Activated T-cell treated with anti-CD3 and anti-CD28 coated beads, Interleukin-2, amount 50 U/mL, for 48 hours (primary cell): Measurements from ENCODE around the gene CHPT1.
"Not testable (repeated sequence)": the region's sequence is repeated elsewhere in the genome, so short reads cannot be mapped to it uniquely, and the experiment has no call there.

Source experiments
- DNase-seq, 2 experiments: peaks; one replicate each; pipeline ENCODE4 v3.0.0-alpha.2; 2020

Gene CHPT1

DNA sequence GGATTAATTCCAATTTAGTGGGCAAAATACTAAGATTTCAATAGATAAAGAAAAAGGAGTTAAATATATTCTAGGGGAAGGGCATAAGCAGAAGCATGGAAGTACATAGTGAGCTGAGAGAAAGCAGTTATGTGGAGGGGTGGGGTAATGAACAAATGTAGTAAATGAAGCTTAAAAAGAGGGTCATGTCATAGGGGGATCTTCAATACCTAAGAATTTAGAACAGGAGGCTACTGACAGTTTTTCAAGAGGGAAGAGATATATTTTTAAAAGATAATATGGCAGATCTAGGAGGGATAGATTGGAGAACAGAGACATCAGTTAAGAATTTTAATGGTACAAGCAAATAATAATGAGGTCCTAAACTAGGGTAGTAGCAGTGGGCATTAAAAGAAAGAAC, 32.4 kb downstream of the CHPT1 start:
- DNase-seq = no peak

GRCh38 chr12:101732318-101732717, 34.9 kb downstream of the CHPT1 start:
- no peak for DNase-seq

- DNase-seq = no peak
Measured at GRCh38 chr12:101733166-101733565, 35.7 kb downstream of the CHPT1 start.

- DNase-seq = not testable (repeated sequence)
Measured at GRCh38 chr12:101734482-101734881, 37.0 kb downstream of the CHPT1 start.

DNA sequence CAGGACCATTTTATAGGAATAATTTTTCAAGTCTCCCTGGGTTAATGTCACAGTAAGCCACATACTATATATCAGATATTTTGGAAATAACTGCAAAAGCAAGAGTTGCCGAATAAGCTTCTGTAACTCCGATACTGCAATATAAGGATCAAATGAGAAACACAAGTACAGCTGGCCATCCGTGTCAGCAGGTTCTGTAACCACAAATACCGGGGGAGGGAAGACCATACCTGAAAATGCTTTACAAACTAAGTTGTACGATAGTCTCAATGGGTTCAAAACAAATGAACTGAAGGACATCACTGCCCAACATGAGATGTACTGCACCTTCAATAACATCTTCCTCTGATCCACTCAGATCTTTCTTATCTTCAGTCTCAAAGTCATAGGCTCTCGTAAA, 40.0 kb downstream of the CHPT1 start:
- no peak for DNase-seq

- no peak for DNase-seq
Measured at GRCh38 chr12:101738920-101739665, 41.7 kb downstream of the CHPT1 start, which contains the start of gene SYCP3. SYCP3 (minus strand) TSS chr12:101739462; CDS start chr12:101737935, 1,527 bp downstream.

DNA sequence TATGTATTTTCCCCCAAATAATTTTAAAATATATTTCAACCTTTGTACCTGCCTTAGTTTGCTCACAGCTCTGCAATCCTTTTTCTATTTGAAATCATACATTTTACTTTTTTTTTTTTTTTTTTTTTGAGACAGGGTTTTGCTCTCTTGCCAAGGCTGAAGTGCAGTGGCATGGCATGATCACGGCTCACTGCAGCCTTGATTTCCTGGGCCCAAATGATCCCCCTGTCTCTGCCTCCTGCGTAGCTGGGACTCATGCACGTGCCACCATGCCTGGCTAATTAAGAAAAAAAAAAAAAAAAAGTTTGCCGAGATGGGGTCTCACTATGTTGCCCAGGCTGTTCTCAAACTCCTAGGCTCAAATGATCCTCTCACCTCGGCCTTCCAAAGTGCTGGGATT, 43.1 kb downstream of the CHPT1 start:
- DNase-seq = no peak

- DNase-seq = no peak
Measured at GRCh38 chr12:101740980-101741379, 43.5 kb downstream of the CHPT1 start.

- DNase-seq = no peak
Measured at GRCh38 chr12:101743242-101743641, 45.8 kb downstream of the CHPT1 start.

DNA sequence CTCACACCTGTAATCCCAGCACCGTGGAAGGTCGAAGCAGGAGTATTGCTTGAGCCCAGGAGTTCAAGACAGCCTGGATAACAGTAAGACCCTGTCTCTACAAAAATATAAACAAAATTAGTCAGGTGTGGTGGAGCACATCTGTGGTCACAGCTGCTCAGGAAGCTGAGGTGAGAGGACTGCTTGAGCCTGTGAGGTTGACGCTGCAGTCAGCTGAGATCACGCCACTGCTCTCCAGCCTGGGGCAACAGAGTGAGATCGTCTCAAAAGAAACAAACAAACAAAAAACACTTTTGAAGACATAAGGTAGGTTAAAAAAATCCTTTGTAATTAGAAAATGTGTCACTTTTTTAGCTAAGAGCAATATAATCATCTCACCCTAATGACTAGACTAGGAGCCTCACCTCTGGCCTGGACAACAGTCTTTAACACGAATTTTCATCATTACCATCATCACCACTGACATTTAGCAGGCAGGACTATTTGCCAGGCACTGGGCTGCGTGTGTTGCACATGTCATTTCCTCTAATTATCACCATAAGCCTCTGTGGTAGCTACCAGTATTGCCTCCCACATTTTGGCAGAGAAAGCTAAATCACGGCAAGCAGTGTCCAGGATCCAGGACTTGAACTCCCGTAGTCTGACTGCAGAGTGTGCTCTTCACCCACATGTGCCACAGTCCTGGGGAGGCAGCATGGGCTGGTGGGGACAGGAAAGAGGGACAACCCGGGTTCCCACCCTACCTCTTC, 46.5 kb downstream of the CHPT1 start:
- no peak for DNase-seq

- no peak for DNase-seq
Measured at GRCh38 chr12:101745481-101745880, 48.0 kb downstream of the CHPT1 start.

- no peak for DNase-seq
Measured at GRCh38 chr12:101746196-101746595, 48.8 kb downstream of the CHPT1 start.

GRCh38 chr12:101746661-101747060, 49.2 kb downstream of the CHPT1 start:
- no peak for DNase-seq

DNA sequence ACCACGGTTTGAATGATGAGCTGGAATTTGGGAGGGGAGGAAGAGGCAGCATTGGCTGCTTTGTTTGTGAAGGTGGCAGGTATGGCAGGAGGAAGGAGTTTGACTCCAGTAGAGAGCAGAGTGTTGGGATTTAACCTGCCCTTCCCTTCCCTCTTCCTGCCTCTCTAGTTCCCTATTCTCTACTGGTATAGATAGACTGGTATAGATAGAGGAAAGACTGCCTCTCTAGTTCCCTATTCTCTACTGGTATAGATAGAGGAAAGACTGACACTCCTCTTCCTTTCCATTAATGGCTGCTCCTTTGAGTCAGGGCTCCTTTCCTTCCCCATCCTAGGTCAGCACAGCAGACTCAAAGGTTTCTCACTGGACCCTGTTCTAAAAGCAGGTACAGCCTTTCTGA, 50.3 kb downstream of the CHPT1 start:
- no peak for DNase-seq

DNA sequence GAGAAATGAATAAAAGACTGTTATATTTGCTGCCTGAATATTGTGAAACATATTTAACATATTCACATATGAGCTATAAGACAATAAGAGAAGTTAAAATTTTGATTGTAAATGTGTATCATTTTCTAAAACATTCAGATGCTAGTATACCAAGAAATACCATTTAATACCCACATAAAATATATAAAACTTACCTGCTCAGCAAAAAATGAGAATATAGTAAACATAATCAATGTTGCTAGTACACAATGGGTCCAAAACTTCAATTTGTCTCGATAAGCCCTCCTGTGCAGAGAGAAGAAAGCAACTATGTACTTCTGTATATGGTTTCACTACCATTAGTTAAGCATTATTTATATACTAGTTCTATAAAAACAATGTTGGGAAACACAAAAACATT, 51.5 kb downstream of the CHPT1 start:
- DNase-seq = no peak

- no peak for DNase-seq
Measured at GRCh38 chr12:101749657-101750056, 52.2 kb downstream of the CHPT1 start.

- DNase-seq = no peak
Measured at GRCh38 chr12:101750152-101750551, 52.7 kb downstream of the CHPT1 start.

GRCh38 chr12:101759396-101760047, 62.1 kb downstream of the CHPT1 start:
- DNase-seq = no peak

GRCh38 chr12:101761350-101761749, 63.9 kb downstream of the CHPT1 start:
- no peak for DNase-seq

DNA sequence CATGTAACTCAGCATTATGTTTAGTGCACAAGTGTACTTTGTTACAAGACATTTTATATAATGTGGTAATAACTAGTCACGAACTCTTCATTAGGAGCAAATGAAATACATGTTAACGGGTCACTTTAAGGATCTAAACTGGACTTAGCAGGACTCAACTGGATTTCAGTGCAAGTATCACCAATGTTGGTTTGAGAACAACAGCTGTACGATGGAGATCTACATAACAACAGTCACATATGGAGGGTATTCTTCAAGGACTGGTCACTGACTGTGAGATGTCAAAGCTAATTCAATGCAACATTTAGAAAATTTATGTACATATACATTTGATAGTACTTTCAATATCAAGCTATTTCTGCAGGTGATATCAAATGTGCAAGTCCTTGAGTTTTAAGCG, 64.3 kb downstream of the CHPT1 start:
- no peak for DNase-seq

DNA sequence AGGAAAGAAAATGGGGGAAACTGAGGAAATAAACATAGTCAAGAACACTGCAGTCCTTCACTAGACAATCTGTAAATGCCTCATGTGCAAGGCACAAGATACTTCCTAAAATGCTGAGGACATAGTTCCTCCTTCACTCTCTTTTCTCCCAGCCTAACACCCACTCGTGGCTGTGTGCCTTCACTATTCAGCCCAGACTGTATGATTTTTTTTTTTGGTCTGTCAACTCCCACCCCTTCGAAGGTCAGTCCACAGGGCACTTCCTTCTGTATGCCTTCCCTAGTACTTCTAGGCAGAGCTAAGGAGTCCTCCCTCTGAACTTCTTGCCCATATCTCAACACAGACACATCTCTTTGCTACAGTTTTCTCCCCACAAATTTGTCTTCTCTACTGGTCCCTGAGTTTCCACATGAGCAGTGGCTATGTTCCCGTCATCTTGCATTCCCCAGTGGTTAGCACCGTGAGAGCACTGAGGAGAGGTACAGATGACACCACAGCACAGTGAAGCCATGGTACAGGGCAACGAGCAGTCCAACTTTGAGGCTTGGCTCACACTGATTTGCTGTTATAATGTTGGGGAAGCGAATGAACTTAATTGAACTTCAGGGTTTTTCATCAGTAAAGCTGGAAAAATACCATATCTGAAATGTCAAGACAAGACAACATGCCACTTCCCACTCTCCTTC, 65.9 kb downstream of the CHPT1 start:
- DNase-seq = no peak

GRCh38 chr12:101764051-101764792, 66.8 kb downstream of the CHPT1 start:
- DNase-seq = no peak

DNA sequence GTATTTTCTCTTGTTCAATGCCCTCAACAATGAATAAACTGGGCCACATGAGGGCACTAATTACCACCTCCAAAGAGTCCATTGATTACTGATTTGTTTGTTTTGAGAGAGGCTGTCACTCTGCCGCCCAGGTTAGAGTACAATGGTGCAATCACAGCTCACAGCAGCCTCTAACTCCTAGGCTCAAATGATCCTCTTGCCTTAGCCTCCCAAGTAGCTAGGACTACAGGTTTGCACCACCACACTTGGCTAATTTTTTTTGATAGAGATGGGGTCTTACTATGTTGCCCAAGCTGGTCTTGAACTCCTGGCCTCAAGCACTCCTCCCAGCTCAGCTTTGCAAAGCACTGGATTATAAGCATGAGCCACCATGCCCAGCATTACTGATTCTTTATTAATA, 70.1 kb downstream of the CHPT1 start:
- no peak for DNase-seq
